Right ventricle myocardium inferior (tissue), 1 donor: ENCODE results near the gene SOHLH2. TPM values are rescaled to one million over a fixed set of nuclear protein-coding genes. Genes with fewer than 3 reads are reported as not detected.

Experiments used
- ATAC-seq: fragments of 200-7000 bp; cut with Tn5 transposase; one replicate; pipeline ENCODE4 v1.9.1; 2020; ENCODE audit warnings: mild to moderate bottlenecking, moderate library complexity
- DNase-seq: peaks from one replicate; pipeline ENCODE4 v3.0.0; 2021; ENCODE audit errors: missing footprints
- intact Hi-C: fragments of 100-400 bp; cut with DNase I; formaldehyde crosslinking; loops from one replicate; pipeline ENCODE4 v1.11.0; 2022
- long read RNA-seq: library from polyadenylated mRNA; unstranded; transcript quantifications from one replicate; pipeline ENCODE4 v2.0.0, GENCODE V29; 2021
- total RNA-seq: library from RNA; stranded (reverse); fragmentation: NEBNext Ultra II Directional; extraction: Animal tissue kit (Norgen Biotek cat#: 25700); gene quantifications from one replicate; pipeline ENCODE4 v1.2.1, GENCODE V29; 2021
- donor health status: DM: no; HTN: yes; CAD: no; lungs with severe emphysema.

The SOHLH2 gene
- not detected for total RNA-seq
- long read RNA-seq: 0 reads

- intact Hi-C loops: no loop called here
- DNase-seq: no peak
- no peak for ATAC-seq
Measured at GRCh38 chr13:36214163-36214921, at the start of gene SOHLH2. Gene SOHLH2 (minus strand): TSS chr13:36214556. CDS start chr13:36214526, 30 bp downstream.

DNA sequence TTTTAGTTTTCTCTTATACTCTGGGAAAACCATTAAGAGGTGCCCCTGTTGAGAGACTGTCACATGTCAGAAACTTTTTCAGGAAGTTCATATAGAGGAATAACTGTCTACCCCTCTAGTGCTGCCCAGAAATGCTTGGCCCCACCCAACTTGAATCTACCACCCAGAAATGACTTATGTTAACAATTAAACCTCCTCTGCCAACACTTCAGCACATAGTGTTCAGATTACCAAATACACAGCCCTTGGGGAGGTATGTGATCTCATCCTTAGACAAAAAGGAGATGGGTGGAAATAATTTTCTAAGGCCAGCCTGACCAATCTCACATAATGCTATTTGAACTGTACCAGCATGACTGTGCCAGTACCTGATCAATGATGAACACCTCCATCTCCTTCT, 47.6 kb upstream of the SOHLH2 start:
- intact Hi-C loops: no loop called here
- DNase-seq: no peak

DNA sequence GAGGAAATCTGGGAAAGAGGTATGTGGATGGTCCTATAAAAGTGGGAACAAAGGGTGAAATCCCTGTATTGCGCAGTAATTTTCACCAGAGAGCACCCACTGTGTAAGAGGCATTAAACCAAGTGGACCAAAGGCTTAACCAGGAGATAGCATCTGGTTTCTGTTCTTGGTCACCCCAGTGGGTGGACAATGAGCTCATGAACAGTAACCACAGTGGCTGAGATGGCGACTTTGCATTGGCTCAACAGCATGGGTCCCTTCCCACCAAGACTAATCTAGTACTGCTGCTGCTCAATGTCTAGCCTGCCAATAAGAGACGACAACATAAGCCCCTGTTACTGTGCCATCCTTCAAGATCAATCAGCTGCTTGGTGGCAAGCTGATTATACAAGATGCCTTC, 46.7 kb upstream of the SOHLH2 start:
- intact Hi-C loops: no loop called here
- ATAC-seq: peak; percentile 10
- DNase-seq: no peak

More for the DNA sequence above, 47.6 kb upstream of the SOHLH2 start:
- no peak for ATAC-seq

DNA sequence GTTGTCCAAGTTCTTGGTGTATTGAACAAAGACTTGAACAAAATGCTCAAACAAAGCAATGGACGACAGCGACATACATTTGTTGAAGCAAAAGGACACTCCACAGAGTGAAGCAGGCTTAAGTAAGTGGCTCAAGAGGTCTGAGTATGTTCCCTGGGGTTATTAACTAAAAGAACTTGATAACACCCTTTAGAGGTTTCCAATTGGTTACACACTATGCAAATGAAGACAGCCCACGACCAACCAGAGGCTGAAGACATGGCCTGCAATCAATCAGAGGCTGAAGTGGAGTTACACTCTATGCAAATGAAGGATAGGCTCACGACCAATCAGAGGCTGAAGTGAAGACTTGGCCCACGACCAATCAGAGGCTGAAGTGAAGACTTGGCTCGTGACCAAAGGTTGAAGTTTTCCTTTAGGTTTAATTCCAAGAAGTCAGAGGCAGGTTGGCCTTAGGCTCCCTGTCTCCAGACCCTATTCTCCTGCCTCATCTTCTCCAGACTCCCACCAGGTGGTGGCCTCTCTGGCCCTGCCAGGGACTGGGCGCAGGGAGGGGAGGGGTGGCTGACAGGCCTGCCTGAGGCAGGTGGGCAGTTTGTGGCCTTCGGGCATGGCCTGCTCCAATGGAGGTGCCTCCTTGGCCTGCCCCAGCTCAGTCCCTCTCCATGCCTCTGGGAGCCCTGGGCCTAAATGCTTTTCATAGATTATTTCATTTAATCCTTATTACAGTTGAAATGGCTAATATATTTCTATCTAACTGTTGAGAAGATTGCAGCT, 45.2 kb upstream of the SOHLH2 start:
- intact Hi-C loops: no loop called here
- ATAC-seq: no peak

DNA sequence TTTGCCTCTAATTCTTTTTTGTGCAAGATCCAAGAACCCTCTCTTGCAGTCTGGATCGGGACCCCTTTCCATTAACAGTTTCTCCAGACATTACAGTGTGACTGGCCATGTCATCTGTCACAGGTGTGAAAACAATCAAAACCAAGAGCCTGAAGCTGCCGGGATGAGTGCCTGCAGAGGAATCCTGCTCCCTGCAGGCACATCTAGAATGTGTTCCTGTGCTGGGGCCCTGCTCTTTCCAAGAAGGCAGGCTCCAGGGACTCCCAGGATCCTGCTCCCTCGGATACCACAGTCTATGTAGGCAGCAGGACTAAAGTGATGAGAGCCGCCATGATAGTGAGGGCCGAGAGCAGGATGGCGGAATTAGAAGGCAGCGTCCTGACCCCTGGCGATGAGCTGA, 44.5 kb upstream of the SOHLH2 start:
- intact Hi-C loops: no loop called here
- no peak for ATAC-seq

More for the DNA sequence above, 45.2 kb upstream of the SOHLH2 start:
- DNase-seq: no peak

GRCh38 chr13:36251526-36251925, 37.2 kb upstream of the SOHLH2 start:
- ATAC-seq (no peak), DNase-seq (no peak)
- intact Hi-C loops: no loop called here

More for the DNA sequence above, 44.5 kb upstream of the SOHLH2 start:
- DNase-seq: no peak

- no peak for ATAC-seq
- intact Hi-C loops: no loop called here
- no peak for DNase-seq
Measured at GRCh38 chr13:36251017-36251416, 36.7 kb upstream of the SOHLH2 start.

GRCh38 chr13:36248700-36249099, 34.3 kb upstream of the SOHLH2 start:
- intact Hi-C loops: no loop called here
- no peak for DNase-seq
- no peak for ATAC-seq

DNA sequence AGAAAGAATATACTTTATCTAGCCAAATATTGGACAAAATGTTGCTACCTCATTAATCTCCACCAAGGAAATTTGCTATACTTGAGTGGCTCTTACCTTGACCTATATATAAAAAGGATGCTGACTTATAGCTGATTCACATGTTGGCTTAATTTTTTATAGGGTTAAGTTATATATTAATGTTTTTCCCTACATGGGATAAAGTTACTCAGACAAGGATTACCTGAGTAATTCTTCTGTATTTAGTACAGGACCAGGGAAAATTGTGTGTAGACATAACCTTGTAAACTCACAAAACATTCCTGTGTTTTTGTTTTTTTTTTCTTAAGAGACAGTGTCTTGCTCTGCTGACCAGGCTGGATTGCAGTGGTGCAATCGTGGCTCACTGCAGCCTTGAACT, 30.6 kb upstream of the SOHLH2 start:
- intact Hi-C loops: no loop called here
- DNase-seq (no peak), ATAC-seq (no peak)

DNA sequence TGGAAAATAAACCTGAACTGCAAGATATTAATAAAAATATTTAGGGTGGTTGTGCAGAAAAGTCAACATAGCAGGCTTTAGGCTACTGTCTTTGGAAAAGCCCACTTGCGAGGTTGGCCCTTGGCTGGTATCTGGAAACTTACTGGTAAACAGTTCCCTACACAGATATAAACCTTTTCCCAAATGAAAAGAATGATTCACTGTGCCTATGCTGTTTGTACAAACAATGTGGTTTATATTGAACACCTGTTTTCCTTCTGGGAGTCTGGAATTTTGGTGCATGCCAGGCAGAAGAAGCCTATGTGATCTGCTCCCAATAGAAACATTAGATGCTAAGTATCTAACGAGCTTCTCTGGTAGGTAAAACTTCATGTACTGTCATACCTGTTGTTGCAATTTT, 29.7 kb upstream of the SOHLH2 start:
- intact Hi-C loops: no loop called here
- ATAC-seq (no peak), DNase-seq (no peak)

GRCh38 chr13:36242761-36243160, 28.4 kb upstream of the SOHLH2 start:
- intact Hi-C loops: no loop called here
- DNase-seq: no peak
- no peak for ATAC-seq

GRCh38 chr13:36231236-36231635, 16.9 kb upstream of the SOHLH2 start:
- ATAC-seq: no peak
- DNase-seq: no peak
- intact Hi-C loops: no loop called here

DNA sequence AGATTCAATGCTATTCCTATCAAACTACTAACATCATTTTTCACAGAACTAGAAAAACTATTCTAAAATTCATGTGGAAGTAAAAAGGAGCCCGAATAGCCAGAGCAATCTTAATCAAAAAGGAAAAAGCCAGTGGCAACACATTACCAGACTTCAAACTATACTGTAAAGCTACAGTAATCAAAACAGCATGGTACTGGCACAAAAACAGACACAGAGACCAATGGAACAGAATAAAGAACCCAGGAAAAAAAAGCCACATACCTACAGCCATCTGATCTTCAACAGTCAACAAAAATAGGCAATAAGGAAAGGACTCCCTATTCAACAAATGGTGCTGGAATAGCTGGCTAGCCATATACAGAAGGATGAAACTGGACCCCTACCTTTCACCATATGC, 10.4 kb upstream of the SOHLH2 start:
- ATAC-seq: no peak
- intact Hi-C loops: no loop called here
- no peak for DNase-seq

GRCh38 chr13:36219883-36220282, 5.5 kb upstream of the SOHLH2 start:
- intact Hi-C loops: no loop called here
- DNase-seq: no peak
- no peak for ATAC-seq

- DNase-seq (no peak), ATAC-seq (no peak)
- intact Hi-C loops: no loop called here
Measured at GRCh38 chr13:36217456-36217855, 3.1 kb upstream of the SOHLH2 start.

DNA sequence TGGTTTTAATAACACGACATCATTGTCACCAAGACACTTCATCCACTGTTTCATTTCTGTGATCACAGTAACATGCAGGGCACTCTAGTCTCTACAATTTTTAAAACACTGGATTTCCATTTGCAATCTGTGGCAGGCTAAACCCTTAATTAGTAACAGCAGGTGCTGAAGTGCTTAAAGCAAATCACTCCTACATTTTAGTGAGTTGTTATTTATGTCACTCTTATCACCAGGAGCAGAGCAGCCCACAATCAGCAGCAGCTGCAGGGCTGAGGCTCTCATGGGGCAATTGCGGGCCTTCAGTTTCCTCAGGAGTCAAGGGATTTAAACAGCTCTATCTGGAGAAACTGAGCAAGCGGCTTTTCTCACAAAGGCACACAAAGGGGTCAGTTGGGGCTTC, 1.6 kb downstream of the SOHLH2 start:
- intact Hi-C loops: no loop called here
- no peak for ATAC-seq
- DNase-seq: no peak

DNA sequence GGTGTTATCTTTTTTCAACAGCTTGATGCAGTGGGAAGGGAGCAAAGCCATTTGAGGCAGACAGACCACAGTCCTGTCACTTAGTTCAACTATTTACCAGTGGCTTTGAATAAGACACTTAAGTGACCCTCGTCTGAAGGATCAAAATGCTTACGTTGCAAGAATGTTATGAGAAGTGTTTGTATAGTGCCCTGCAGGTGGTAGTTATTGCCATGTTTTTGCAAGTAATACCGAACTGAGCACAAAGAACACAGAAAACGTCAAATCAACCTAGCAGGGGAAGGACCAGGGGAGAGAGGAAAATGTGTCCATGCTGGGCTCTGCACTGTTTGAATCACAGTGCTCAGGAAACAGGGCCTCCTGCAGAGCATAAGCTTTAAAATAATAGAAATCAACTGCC, 2.8 kb downstream of the SOHLH2 start:
- intact Hi-C loops: no loop called here
- DNase-seq: no peak
- ATAC-seq: no peak

DNA sequence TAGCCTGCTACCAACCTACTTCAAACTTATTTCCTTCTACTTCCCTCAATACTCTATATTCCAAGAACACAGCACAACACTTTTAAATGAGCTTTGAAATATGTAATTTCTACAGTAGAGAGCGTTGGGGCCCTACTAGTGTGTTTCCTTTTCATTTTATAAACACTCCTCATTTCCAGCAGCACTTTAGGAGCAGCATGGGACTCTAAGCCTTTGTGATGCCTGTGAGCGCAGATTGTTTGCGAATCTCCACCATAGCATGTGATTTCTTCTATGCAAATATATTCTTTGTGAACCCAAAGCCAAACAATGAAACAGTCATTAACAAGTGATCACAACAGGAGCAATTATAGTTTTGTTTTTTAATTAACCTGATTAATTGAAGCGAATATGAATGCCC, 3.6 kb downstream of the SOHLH2 start:
- DNase-seq (no peak), ATAC-seq (no peak)
- intact Hi-C loops: no loop called here

- no peak for ATAC-seq
Measured at GRCh38 chr13:36207672-36208071, 6.7 kb downstream of the SOHLH2 start.

DNA sequence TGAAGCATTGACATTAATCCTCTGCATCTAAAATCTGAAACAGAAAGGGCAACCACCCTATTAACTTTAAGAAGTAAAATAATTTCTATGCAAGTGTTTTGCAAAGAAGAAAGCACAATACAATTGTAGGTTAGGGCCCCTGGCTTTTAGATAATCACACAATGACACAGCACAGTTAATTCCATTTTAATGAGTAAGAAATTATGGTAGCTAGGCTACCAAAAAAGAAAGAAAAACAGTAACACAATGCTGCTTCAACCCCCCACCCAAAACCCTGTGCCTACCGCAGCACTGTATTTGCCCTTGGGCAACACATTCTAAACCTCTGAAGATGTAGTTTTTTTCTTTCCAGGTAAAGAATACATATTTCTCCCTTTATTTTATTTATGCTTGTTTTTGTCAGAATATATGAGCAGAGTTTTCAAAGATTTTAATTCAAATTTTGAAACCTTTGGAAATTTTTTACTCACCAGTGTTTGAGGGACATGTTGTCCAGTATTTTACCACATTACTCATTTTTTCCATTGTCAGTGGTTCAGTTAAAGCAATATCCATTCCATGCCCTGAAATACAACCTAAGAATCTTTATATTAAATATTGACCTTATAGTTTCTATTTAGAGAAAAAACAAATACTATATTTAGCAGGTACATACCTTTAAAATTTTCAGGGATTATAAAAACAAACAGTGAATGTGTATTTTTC, 21.1 kb downstream of the SOHLH2 start:
- no peak for ATAC-seq
- DNase-seq: no peak
- intact Hi-C loops: no loop called here

More at GRCh38 chr13:36207672-36208071, 6.7 kb downstream of the SOHLH2 start:
- intact Hi-C loops: no loop called here
- DNase-seq: no peak
